ENCODE data around the gene FHDC1. TPM values are rescaled to one million over a fixed set of nuclear protein-coding genes. Genes with fewer than 3 reads are reported as not detected.

The FHDC1 gene
- total and polyA plus RNA-seq, 8 donors: 2.9 to 13.4 (median 5.5) TPM

GRCh38 chr4:152968806-152969394 is 32.8 kb downstream of the FHDC1 start:
- H3K9me3 ChIP-seq: no peaks in the 10 kb centered on the region
- DNase-seq: no peak
- no peaks in the 10 kb centered on the region for H3K27me3 ChIP-seq
- WGBS, 5 donors: 72 to 88% (median 74%) methylated on average over 9 of the region's 9 CpGs
- H3K36me3 ChIP-seq: peaks cover 4 to 64% (median 45%) of the 10 kb centered on the region in 4 donors
- H3K4me1 ChIP-seq: peaks cover 0 to 11% (median 0%) of the 10 kb centered on the region in 4 donors
- H3K4me3 ChIP-seq: no peak overlapping the region
- TF ChIP-seq POLR2A (IDR thresholded peaks at IDR 0.05) (no peak), EP300 (IDR thresholded peaks at IDR 0.05) (no peak)
- H3K27ac ChIP-seq: no peak overlapping the region
- intact Hi-C loops (cut with DNase I; ENCODE audit: low total_unique reads): no loop called here

GRCh38 chr4:152970102-152970820 is 34.1 kb downstream of the FHDC1 start:
- intact Hi-C loops (cut with DNase I; ENCODE audit: low total_unique reads): no loop called here
- DNase-seq: peak in 1 of 2 donors; percentile 52
- H3K27me3 ChIP-seq: no peaks in the 10 kb centered on the region
- no peaks in the 10 kb centered on the region for H3K9me3 ChIP-seq
- no peak overlapping the region for H3K4me3 ChIP-seq
- TF ChIP-seq EP300 (IDR thresholded peaks at IDR 0.05) (no peak), CTCF (IDR thresholded peaks at IDR 0.05) (no peak), POLR2A (IDR thresholded peaks at IDR 0.05) (no peak), POLR2AphosphoS5 (IDR thresholded peaks at IDR 0.05) (no peak)
- 49 to 62% (median 55%) methylated on average over 3 of the region's 3 CpGs for WGBS, 5 donors
- peaks cover 0 to 8% (median 0%) of the 10 kb centered on the region in 4 donors for H3K4me1 ChIP-seq
- no peak overlapping the region for H3K27ac ChIP-seq
- H3K36me3 ChIP-seq: peaks cover 4 to 72% (median 57%) of the 10 kb centered on the region in 4 donors

DNA sequence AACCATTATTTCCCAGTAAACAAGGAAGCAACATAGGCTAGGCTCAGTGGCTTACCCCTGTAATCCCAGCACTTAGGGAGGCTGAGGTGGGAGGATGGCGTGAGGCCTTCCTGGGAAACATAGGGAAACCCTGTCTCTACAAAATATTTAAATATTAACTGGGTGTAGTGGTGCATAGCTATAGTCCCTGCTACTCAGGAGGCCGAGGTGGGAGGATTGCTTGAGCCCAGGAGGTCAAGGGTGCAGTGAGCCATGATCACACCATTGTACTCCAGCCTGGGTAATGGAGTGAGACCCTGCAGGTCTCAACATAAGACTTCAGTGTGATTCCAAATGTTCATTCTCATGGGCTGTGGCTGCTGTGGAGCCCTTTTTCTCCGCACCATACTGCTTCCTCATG is 34.9 kb downstream of the FHDC1 start:
- no peak overlapping the region for H3K4me3 ChIP-seq
- no peak for DNase-seq
- H3K9me3 ChIP-seq: no peaks in the 10 kb centered on the region
- H3K4me1 ChIP-seq: peaks cover 0 to 8% (median 0%) of the 10 kb centered on the region in 4 donors
- intact Hi-C loops (cut with DNase I; ENCODE audit: low total_unique reads): no loop called here
- H3K27ac ChIP-seq: no peak overlapping the region
- 91 to 100% (median 94%) methylated on average over 3 of the region's 3 CpGs for WGBS, 5 donors
- TF ChIP-seq POLR2AphosphoS5 (IDR thresholded peaks at IDR 0.05) (no peak), CTCF (IDR thresholded peaks at IDR 0.05) (no peak), EP300 (IDR thresholded peaks at IDR 0.05) (no peak), POLR2A (IDR thresholded peaks at IDR 0.05) (no peak)
- H3K36me3 ChIP-seq: peaks cover 4 to 75% (median 61%) of the 10 kb centered on the region in 4 donors
- no peaks in the 10 kb centered on the region for H3K27me3 ChIP-seq

GRCh38 chr4:152972821-152973628 is 36.9 kb downstream of the FHDC1 start:
- WGBS, 5 donors: 64 to 87% (median 75%) methylated on average over 12 of the region's 12 CpGs
- intact Hi-C loops (cut with DNase I; ENCODE audit: low total_unique reads): no loop called here
- DNase-seq: peak in 1 of 2 donors; percentile 86
- Histone ChIP-seq H3K4me3 (no peak overlapping the region), H3K9me3 (no peaks in the 10 kb centered on the region), H3K27ac (peak overlapping the region in 1 of 5 donors; percentile 18), H3K27me3 (no peaks in the 10 kb centered on the region), H3K4me1 (peaks cover 0 to 8% (median 0%) of the 10 kb centered on the region in 4 donors), H3K36me3 (peaks cover 4 to 69% (median 55%) of the 10 kb centered on the region in 4 donors)
- TF ChIP-seq EP300 (IDR thresholded peaks at IDR 0.05) (no peak), POLR2AphosphoS5 (IDR thresholded peaks at IDR 0.05) (no peak), POLR2A (IDR thresholded peaks at IDR 0.05) (no peak), CTCF (IDR thresholded peaks at IDR 0.05) (no peak)
